Kidney (tissue), 14 donors: ENCODE data around the gene PRICKLE1. TPM values are rescaled to one million over a fixed set of nuclear protein-coding genes. Genes with fewer than 3 reads are reported as not detected.
A peak's percentile ranks its signal among the peaks of the same experiment; 100 is the strongest.

Experiments used
- DNase-seq, 5 donors: peaks; one replicate each; pipeline ENCODE4 v3.0.0-alpha.2; 2013 to 2020
- FAIRE-seq: peaks from 2 replicates; lab custom pipeline; 2012; peaks lifted over from hg19 to GRCh38; lab: Jason Lieb, UNC
- H3K27ac ChIP-seq, 2 donors: one replicate each; pipeline ENCODE4 v1.7.0; 2013; ENCODE audit warnings: low read depth in 2 of 2, low read length in 2 of 2, inconsistent platforms in 1 of 2
- H3K27me3 ChIP-seq: one replicate; pipeline ENCODE4 v1.7.1; 2013; ENCODE audit warnings: low read length, inconsistent platforms; ENCODE audit not compliant: control insufficient read depth, insufficient read depth
- H3K36me3 ChIP-seq, 3 donors: one replicate each; pipeline versions ENCODE4 v1.7.0 to v1.7.1; 2013; ENCODE audit warnings: low read length in 3 of 3, control low read depth in 1 of 3, inconsistent platforms in 1 of 3; ENCODE audit not compliant: insufficient read depth in 3 of 3, control insufficient read depth in 2 of 3
- H3K4me1 ChIP-seq, 3 donors: one replicate each; pipeline versions ENCODE4 v1.7.0 to v1.7.1; 2013; ENCODE audit warnings: low read length in 3 of 3, inconsistent platforms in 1 of 3, low read depth in 1 of 3; ENCODE audit not compliant: control insufficient read depth in 2 of 3, insufficient read depth in 2 of 3
- H3K4me3 ChIP-seq, 3 donors: one replicate each; pipeline versions ENCODE4 v1.7.0 to v1.8.1; 2013; ENCODE audit warnings: low read length in 3 of 3, control low read depth in 1 of 3, inconsistent platforms in 1 of 3
- H3K9ac ChIP-seq, 3 donors: one replicate each; pipeline versions ENCODE4 v1.7.0 to v1.7.1; 2013; ENCODE audit warnings: low read length in 3 of 3, control low read depth in 1 of 3, inconsistent platforms in 1 of 3
- H3K9me3 ChIP-seq, 3 donors: one replicate each; pipeline versions ENCODE4 v1.7.0 to v1.7.1; 2013; ENCODE audit warnings: low read length in 3 of 3, control low read depth in 1 of 3, inconsistent platforms in 1 of 3; ENCODE audit not compliant: control insufficient read depth in 2 of 3, insufficient read depth in 1 of 3
- intact Hi-C: fragments of 100-400 bp; cut with DNase I; formaldehyde crosslinking; loops from one replicate; pipeline ENCODE4 v1.11.1; 2022
- polyA plus RNA-seq: library from polyadenylated mRNA; stranded (reverse); fragments of 350-450 nt; fragmentation: Illumina TruSeq; extraction: RNeasy Lipid Tissue Mini Kit (QIAGEN cat#74804); gene quantifications from one replicate; pipeline ENCODE4 v1.2.3, GENCODE V29; 2014; ENCODE audit warnings: low read depth, low replicate concordance; ENCODE audit not compliant: insufficient read depth
- total RNA-seq: library from RNA; stranded (reverse); fragmentation: NEBNext Ultra II Directional; extraction: Animal tissue kit (Norgen Biotek cat#: 25700); gene quantifications from one replicate; pipeline ENCODE4 v1.2.1, GENCODE V29; 2021
- TF ChIP-seq, protein P1 (sequence below): IDR thresholded peaks from 3 replicates; pipeline ENCODE4 v1.5.1; 2012; ENCODE audit warnings: mild to moderate bottlenecking, moderate library complexity, borderline replicate concordance; ENCODE audit not compliant: insufficient read depth; ENCODE audit errors: extremely low read depth
- donor health status: control.
- donor health status: control.
- donor health status: control.
- donor health status: control.
- donor health status: control.
- donor health status: DM: yes; HTN: yes; CAD: no.
- donor health status: Normal renal cell carcinoma (clear cell type).

The PRICKLE1 gene
- total and polyA plus RNA-seq, 2 donors from 2014 or later = 3.9 to 21.7 TPM

- no peak for FAIRE-seq
- H3K4me1 ChIP-seq = no peaks in the 10 kb centered on the region
These were observed 37.6 kb upstream of the PRICKLE1 start for GRCh38 chr12:42627151-42627550.

DNA sequence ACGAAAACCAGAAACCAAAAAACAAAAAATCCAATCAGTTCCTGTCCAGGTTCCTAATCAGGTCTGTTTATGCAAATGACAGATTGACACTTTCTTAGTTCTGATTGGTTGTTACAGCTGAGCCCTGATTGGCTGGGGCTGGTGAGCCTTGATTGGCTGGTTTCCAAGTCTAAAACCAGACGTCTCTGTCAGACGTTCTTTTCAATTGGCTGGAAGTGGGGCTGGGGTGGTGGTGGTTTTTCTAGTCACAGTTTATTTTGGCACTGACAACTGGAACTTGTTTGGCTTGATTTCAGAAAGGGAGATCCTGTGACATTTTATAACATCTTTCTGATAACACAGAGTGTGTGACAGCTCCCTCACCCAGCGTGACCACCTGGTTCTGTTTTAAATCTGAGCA is 36.1 kb upstream of the PRICKLE1 start:
- Histone ChIP-seq H3K4me1 (no peaks in the 10 kb centered on the region), H3K9me3 (no peaks in the 10 kb centered on the region), H3K27ac (no peak overlapping the region), H3K4me3 (no peak overlapping the region), H3K9ac (no peak overlapping the region), H3K36me3 (no peaks in the 10 kb centered on the region), H3K27me3 (no peaks in the 10 kb centered on the region)
- intact Hi-C loops = no loop called here
- FAIRE-seq (no peak), DNase-seq (no peak)
- TF ChIP-seq, protein P1, sequence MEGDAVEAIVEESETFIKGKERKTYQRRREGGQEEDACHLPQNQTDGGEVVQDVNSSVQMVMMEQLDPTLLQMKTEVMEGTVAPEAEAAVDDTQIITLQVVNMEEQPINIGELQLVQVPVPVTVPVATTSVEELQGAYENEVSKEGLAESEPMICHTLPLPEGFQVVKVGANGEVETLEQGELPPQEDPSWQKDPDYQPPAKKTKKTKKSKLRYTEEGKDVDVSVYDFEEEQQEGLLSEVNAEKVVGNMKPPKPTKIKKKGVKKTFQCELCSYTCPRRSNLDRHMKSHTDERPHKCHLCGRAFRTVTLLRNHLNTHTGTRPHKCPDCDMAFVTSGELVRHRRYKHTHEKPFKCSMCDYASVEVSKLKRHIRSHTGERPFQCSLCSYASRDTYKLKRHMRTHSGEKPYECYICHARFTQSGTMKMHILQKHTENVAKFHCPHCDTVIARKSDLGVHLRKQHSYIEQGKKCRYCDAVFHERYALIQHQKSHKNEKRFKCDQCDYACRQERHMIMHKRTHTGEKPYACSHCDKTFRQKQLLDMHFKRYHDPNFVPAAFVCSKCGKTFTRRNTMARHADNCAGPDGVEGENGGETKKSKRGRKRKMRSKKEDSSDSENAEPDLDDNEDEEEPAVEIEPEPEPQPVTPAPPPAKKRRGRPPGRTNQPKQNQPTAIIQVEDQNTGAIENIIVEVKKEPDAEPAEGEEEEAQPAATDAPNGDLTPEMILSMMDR = no peak

More at GRCh38 chr12:42627151-42627550, 37.6 kb upstream of the PRICKLE1 start:
- Histone ChIP-seq H3K36me3 (no peaks in the 10 kb centered on the region), H3K9me3 (no peaks in the 10 kb centered on the region), H3K9ac (no peak overlapping the region), H3K27me3 (no peaks in the 10 kb centered on the region), H3K4me3 (no peak overlapping the region), H3K27ac (no peak overlapping the region)
- TF ChIP-seq, protein P1 = no peak
- intact Hi-C loops = no loop called here
- DNase-seq = no peak

GRCh38 chr12:42617622-42618021 is 28.1 kb upstream of the PRICKLE1 start:
- peak in 1 of 5 donors; percentile 22 for DNase-seq
- no peaks in the 10 kb centered on the region for H3K4me1 ChIP-seq
- peaks cover 0 to 19% (median 5%) of the 10 kb centered on the region in 3 donors for H3K9me3 ChIP-seq
- intact Hi-C loops = no loop called here
- TF ChIP-seq, protein P1 = no peak
- H3K9ac ChIP-seq = no peak overlapping the region
- no peaks in the 10 kb centered on the region for H3K36me3 ChIP-seq
- no peak for FAIRE-seq
- H3K27ac ChIP-seq = no peak overlapping the region
- H3K4me3 ChIP-seq = no peak overlapping the region
- no peaks in the 10 kb centered on the region for H3K27me3 ChIP-seq

GRCh38 chr12:42615006-42615405 is 25.5 kb upstream of the PRICKLE1 start:
- H3K27ac ChIP-seq = no peak overlapping the region
- H3K9me3 ChIP-seq = peaks cover 0 to 19% (median 5%) of the 10 kb centered on the region in 3 donors
- H3K4me3 ChIP-seq = no peak overlapping the region
- no peaks in the 10 kb centered on the region for H3K36me3 ChIP-seq
- TF ChIP-seq, protein P1 = no peak
- no peaks in the 10 kb centered on the region for H3K4me1 ChIP-seq
- FAIRE-seq = no peak
- H3K9ac ChIP-seq = no peak overlapping the region
- no peak for DNase-seq
- intact Hi-C loops = no loop called here
- H3K27me3 ChIP-seq = no peaks in the 10 kb centered on the region
